Renal cortex interstitium (tissue), 15 donors: ENCODE results near the gene MTMR12. TPM values are rescaled to one million over a fixed set of nuclear protein-coding genes. Genes with fewer than 3 reads are reported as not detected.

ENCODE experiments used
- DNase-seq, 11 donors: peaks; one replicate each; pipeline ENCODE4 v3.0.0-alpha.2; 2013; ENCODE audit warnings: low read depth in 9 of 11, low spot score in 4 of 11; ENCODE audit errors: extremely low read depth in 1 of 11
- long read RNA-seq, 16 experiments: transcript quantifications; one replicate each; lab custom pipeline, GENCODE V29; 2026
- polyA plus RNA-seq, 3 donors: library from polyadenylated mRNA; unstranded; fragments of 120-200 nt; gene quantifications; one replicate each; pipeline ENCODE4 v1.2.1, GENCODE V29; 2013; ENCODE audit not compliant: insufficient read length in 3 of 3

MTMR12 gene, protein sequence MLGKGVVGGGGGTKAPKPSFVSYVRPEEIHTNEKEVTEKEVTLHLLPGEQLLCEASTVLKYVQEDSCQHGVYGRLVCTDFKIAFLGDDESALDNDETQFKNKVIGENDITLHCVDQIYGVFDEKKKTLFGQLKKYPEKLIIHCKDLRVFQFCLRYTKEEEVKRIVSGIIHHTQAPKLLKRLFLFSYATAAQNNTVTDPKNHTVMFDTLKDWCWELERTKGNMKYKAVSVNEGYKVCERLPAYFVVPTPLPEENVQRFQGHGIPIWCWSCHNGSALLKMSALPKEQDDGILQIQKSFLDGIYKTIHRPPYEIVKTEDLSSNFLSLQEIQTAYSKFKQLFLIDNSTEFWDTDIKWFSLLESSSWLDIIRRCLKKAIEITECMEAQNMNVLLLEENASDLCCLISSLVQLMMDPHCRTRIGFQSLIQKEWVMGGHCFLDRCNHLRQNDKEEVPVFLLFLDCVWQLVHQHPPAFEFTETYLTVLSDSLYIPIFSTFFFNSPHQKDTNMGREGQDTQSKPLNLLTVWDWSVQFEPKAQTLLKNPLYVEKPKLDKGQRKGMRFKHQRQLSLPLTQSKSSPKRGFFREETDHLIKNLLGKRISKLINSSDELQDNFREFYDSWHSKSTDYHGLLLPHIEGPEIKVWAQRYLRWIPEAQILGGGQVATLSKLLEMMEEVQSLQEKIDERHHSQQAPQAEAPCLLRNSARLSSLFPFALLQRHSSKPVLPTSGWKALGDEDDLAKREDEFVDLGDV
- 10 to 100 TPM; 32.5 to 43.9 (median 37.8) TPM for polyA plus RNA-seq
- long read RNA-seq, donor 1, full-length matches to known transcripts = 1 of 1 reads
- long read RNA-seq, donor 1, partial matches to known transcripts = 0 of 1 reads
- long read RNA-seq, donor 1, other reads (novel, unspliced or antisense) = 0 of 1 reads
- long read RNA-seq, donor 2, full-length matches to known transcripts = 1 of 1 reads
- long read RNA-seq, donor 2, partial matches to known transcripts = 0 of 1 reads
- long read RNA-seq, donor 2, other reads (novel, unspliced or antisense) = 0 of 1 reads
- long read RNA-seq, donor 3, full-length matches to known transcripts = 5 of 5 reads
- long read RNA-seq, donor 3, partial matches to known transcripts = 0 of 5 reads
- long read RNA-seq, donor 3, other reads (novel, unspliced or antisense) = 0 of 5 reads
- long read RNA-seq, donor 4 = 0 reads
- long read RNA-seq, donor 5 = 0 reads
- long read RNA-seq, donor 6, full-length matches to known transcripts = 2 of 2 reads
- long read RNA-seq, donor 6, partial matches to known transcripts = 0 of 2 reads
- long read RNA-seq, donor 6, other reads (novel, unspliced or antisense) = 0 of 2 reads
- long read RNA-seq, donor 7, full-length matches to known transcripts = 2 of 9 reads
- long read RNA-seq, donor 7, partial matches to known transcripts = 7 of 9 reads
- long read RNA-seq, donor 7, other reads (novel, unspliced or antisense) = 0 of 9 reads
- long read RNA-seq, donor 8 = 0 reads
- long read RNA-seq, donor 9, full-length matches to known transcripts = 1 of 1 reads
- long read RNA-seq, donor 9, partial matches to known transcripts = 0 of 1 reads
- long read RNA-seq, donor 9, other reads (novel, unspliced or antisense) = 0 of 1 reads
- long read RNA-seq, donor 10, full-length matches to known transcripts = 1 of 6 reads
- long read RNA-seq, donor 10, partial matches to known transcripts = 5 of 6 reads
- long read RNA-seq, donor 10, other reads (novel, unspliced or antisense) = 0 of 6 reads
- long read RNA-seq, donor 11 = 0 reads
- long read RNA-seq, donor 12, partial matches to known transcripts = 5 of 5 reads
- long read RNA-seq, donor 12, other reads (novel, unspliced or antisense) = 0 of 5 reads
- long read RNA-seq, donor 13 = 0 reads
- long read RNA-seq, donor 14, full-length matches to known transcripts = 3 of 3 reads
- long read RNA-seq, donor 14, partial matches to known transcripts = 0 of 3 reads
- long read RNA-seq, donor 14, other reads (novel, unspliced or antisense) = 0 of 3 reads
- long read RNA-seq, donor 15, full-length matches to known transcripts = 1 of 1 reads
- long read RNA-seq, donor 15, partial matches to known transcripts = 0 of 1 reads
- long read RNA-seq, donor 15, other reads (novel, unspliced or antisense) = 0 of 1 reads
- long read RNA-seq, donor 16, full-length matches to known transcripts = 5 of 38 reads
- long read RNA-seq, donor 16, partial matches to known transcripts = 33 of 38 reads
- long read RNA-seq, donor 16, other reads (novel, unspliced or antisense) = 0 of 38 reads

DNA sequence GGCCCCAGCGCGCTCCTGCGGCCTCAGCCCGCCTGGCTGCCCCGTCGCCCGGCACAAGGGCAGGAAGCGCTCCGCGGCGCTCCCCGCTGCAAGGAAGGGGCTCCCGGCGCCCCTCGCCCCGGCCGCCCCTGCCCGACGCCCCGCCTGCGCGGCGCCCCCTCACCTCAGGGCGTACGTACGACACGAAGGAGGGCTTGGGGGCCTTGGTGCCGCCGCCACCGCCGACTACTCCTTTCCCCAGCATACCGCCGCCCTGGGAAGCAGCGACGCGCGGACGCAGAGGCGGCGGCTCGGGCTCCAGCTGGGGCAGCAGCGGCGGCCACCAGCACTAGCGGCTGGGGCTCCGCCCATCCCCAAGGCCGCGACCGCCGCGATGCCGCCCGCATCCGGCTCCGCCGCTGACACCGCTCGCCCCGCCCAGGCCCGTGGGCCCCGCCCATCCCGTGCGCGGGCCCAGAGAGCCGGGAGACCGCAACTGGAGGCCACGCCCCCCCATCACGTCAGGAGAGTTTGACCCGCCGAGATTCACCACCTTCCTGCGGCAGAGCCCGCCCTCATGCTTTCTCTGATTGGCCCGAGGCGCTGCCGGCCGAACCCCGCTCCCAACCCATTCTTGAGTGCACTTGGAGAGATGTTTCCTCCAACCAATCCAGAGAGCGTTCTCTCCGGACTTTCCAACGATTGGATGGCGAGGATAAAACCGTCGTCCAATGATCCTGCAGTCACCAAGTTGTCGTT lies at the start of gene MTMR12:
Gene MTMR12 (minus strand): TSS at position 345 of the 738 bp plus-strand sequence. CDS start 101 bp downstream, at position 244.
- DNase-seq = peak; percentile 95 to 99 (median 99)

DNA sequence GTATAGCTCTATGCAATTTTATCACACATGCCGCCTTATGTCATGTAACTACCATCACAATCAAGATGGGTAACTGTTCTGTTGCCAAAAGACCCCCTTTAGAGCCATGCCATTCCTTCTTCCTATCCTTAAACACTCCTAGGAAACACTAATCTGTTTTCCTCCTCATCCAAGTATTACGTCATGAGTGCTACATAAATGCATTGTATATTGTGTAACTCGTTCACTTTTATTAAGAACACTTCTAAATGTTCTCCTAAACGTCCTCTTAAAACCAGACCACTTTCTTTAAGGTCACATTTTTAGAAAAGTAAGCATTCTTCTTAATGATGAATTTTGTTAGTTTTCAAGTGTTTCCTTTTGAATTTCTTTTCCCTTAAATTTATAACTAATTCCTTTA lies 49.8 kb upstream of the MTMR12 start:
- DNase-seq = no peak

DNA sequence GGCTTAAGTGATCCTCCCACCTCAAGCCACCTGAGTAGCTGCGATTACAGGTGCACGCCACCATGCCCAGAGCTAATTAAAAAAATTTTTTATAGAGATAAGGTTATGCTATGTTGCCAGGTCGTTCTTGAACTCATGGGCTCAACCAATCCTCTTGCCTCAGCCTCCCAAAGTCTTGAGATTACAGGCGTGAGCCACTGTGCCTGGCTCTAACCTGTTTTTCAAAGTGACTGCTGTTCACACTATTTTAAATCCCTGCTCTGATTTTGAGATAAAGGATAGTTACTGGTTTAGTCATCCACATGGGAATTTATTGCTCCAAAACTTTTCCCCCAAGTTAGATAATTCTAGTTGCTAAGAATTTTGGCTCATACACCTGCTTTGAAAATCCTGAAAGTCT lies 48.2 kb upstream of the MTMR12 start:
- DNase-seq = no peak

DNA sequence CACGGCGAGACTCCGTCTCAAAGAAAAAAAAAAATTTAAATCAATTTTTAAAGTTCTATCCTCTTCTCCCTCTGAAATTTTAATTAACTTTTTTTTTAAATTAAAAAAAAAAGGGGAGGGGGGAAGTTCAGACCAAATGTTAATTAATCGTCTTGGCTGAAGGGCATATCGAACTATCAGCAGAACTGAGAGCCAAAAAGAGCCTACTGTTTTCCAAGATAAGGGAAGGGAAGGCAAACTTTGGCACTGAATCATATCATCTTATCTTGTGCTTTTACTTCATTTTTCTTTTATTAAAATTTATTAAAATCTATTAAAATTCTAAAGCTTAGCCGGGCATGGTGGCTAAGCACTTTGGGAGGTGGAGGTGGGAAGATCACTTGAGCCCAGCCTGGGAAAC lies 45.9 kb upstream of the MTMR12 start:
- DNase-seq = no peak

DNA sequence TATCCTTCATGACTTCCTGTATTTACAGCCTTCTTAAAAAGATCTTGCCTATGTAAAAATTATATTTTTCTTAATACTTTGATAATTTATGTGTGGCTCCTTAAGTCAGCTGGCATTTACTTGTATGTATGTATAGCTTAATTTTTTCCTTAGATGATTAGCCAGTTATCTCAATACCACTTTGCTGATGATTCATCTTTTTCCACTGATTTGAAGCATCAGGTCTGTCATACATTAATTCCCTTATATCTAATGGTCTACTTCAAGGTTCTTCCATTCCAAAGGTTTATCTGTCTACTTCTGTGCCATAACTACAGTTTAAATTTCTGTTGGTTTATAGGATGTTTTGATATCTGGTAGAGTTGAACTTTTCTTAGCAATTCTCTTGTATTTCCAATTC lies 44.9 kb upstream of the MTMR12 start:
- no peak for DNase-seq

DNA sequence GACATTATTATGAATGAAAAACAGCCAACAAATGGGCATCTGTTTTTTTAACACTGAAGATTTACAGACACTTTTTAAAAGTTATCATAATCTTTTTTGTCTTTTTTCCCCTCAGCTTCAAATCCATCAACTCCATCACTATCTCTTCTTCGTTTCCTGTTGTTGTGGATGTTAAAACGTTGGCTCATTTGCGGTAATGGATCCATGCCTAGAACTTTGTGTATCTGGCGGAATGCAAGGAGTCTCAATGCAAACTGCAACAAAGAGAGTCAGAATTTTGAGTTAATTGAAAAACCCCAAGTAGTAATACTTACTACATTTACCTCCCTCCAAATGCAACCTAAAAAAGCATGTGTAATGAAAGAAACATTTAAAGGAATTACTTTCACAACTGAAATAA lies 42.9 kb upstream of the MTMR12 start:
- DNase-seq = no peak

DNA sequence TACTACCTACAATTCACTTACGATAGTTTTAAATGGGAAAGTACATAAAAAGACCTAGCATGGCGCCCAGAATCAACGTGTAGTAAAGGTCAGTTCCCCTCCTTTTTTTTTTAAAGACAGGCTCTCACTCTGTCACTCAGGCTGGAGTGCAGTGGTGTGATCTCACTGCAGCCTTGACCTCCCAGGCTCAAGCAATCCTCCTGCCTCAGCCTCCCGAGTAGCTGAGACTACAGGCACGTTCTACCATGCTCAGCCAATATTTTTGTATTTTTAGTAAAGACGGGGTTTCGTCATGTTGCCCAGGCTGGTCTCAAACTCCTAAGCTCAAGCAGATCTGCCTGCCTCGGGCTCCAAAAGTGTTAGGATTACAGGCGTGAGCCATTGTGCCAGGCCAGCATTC lies 40.7 kb upstream of the MTMR12 start:
- no peak for DNase-seq

DNA sequence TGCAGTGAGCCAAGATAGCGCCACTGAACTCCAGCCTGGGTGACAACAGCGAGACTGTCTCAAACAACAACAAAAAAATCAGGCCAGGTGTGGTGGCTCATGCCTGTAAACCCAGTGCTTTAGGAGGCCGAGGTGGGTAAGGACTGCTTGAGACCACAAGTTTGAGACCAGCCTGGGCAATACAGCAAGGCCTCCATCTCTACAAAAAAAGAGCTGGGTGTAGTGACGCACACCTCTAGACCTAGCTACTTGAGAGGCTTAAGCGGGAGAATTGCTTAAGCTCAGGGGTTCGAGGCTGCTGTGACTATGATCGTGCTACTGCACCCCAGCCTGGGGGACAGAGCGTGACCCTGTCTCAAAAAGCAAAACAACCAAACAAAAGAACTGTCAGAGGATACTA lies 39.9 kb upstream of the MTMR12 start:
- no peak for DNase-seq

DNA sequence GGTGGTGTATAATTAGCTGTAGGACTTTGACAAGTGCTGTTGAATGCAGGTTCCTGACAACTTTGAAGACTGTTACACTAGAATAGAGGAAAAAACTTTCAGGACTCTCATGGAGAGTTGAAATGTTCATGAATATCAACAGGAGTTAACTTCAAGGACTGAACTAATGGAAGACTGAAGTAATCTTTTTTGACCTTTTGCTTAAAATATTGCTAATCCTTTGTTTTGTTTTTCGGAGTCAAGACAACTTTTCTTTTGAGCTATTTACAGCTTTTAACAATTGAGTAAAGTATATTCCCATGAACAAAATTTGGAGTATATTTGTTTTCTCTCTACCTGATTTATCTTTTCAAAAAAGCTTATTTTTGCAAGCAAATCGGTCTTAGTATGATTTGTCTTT lies 34.1 kb upstream of the MTMR12 start:
- DNase-seq = no peak

DNA sequence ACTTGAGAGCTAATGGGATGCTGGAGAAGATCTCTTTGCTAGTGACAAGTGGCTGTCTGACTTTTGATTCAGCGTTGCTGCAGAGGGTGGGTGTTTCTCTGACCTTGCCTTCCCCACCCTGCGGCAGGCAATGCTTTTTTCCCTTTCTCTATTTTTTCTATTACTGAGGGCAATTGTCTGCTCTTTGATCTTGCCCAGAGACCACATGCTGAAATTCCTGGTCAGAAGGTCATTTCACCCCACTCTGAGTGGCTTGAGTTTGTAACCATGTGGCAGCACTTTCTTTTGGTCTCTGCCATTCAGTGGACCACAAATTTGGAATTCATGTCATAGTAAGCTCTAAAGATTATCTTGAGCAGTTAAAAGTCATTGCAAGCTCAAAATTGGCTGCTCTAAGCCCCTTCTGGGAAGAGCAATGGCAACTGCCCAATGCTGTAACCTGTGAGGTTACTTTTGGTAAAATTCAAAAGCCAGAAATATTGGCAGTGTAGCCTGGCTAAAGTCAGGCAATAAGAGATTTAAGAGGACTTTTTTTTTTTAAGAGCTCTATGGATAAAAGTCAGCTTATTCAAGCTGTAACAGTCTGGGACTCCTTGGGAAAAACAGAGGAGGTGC lies 30.4 kb upstream of the MTMR12 start:
- DNase-seq = no peak

DNA sequence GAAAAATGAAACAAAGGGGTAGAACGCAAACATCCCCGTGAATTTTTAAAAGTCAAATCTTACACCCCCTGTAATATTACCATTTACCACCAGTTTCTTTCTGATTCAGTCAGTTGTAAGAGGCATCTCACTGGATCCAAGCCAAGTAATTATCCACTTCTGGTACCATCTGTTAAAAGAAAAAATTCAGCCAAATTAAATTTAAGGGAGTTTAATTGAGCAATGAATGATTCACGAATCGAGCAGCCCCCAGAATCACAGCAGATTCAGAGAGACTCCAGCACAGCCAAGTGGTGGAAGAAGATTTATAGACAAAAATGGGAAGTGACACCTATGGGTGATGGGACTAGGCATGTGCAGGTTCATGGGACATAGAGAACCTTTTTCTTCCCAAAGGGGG lies 29.9 kb upstream of the MTMR12 start:
- no peak for DNase-seq

DNA sequence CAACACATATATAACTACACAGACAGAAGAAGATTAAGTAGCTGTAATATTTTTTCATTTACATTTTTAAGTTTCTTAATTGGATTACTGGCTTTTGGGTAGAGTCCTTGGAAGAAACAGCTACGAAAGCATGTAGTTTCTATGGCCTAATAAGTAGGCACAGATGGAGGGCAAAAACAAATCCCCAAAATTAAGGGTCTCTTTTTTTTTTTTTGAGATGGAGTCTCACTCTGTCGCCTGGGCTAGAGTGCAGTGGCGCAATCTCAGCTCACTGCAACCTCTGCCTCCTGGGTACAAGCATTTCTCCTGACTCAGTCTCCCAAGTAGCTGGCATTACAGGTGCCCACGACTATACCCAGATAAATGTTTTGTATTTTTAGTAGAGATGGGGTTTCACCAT lies 27.1 kb upstream of the MTMR12 start:
- no peak for DNase-seq

DNA sequence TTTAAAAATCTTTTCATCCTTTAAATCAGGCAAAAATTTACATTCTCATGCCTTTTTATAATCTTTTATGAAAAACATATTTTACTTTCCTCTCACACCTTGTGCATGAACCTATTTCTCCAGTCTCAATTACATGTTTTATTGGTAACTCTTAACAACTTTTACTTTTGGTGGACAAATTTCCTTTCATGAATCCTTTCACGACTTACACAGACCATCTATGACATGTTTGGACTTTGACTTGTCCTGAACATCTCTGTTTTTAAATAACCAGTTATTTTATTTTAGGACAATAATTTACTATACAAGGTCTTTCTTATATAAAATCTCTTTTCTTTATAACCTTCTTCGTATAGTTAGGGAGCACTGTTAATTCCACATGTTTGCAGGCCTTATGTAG lies 26.5 kb upstream of the MTMR12 start:
- peak in 1 of 11 donors; percentile 18 for DNase-seq

DNA sequence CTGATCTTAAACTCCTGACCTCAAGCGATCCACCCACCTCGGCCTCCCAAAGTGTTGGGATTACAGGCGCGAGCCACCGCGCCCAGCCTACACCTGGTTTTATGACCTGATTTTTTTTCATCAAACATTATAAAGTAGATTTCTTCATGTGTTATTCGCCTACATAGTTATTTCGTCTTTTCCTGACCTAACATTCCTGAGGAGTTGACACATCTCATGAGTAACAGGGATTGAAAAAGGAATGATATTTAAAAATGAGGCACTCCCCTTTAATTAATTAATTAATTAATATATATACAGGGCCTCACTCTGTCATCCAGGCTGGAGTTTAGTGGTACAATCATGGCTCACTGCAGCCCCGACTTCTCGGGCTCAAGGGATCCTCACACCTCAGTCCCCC lies 20.2 kb upstream of the MTMR12 start:
- no peak for DNase-seq

DNA sequence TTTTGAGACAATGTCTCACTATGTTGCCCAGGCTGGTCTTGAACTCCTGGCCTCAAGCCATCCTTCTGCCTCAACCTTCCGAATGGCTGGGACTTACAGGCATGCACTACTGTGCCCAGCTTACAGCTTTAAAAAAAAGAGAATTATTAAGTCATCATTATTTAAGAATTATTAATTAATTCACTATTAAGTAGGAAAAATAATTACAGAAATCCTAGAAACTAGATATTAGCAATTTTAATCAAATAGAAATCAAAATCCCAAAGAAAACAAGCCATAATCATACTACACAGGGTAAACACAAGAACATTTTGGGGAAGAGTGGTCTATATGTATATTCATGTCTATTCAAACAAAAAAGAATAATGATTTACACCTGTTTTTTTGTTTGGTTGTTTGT lies 19.6 kb upstream of the MTMR12 start:
- no peak for DNase-seq

DNA sequence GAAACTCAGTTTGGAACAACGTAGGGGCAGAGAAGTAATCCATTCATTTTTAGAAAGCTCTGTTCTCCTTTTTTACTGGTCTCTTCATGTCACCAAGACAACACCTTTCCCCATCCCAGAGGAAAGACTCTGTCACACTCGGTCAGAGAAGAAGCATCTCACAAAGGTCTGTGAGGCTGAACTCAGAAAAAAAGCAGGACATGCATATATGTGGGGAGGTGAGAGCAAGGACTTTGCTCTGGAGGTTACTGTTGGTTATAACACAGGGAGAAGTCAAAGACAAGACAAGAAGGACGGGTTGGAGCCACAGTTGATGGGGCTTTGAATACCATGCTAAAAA lies 19.2 kb upstream of the MTMR12 start:
- no peak for DNase-seq
